ENCODE measurements around the gene KRTAP10-9.

- TF ChIP-seq CTCF (conservative IDR thresholded peaks at IDR 0.05), result peak; percentile 49
- TF ChIP-seq ZFX (IDR thresholded peaks at IDR 0.05), result no peak
Measured at GRCh38 chr21:44618504-44618903, 8.4 kb upstream of the KRTAP10-9 start.
